HG03469 (cell line): ENCODE data around the gene SPEN.

Source experiments
- ATAC-seq: cut with Tn5 transposase; IDR thresholded peaks from one replicate; pipeline ENCODE4 v1.9.1; 2021; ENCODE audit warnings: mild to moderate bottlenecking, moderate library complexity, moderate number of reproducible peaks; ENCODE audit not compliant: unreplicated experiment

SPEN gene

GRCh38 chr1:15933684-15934083 lies 86.2 kb downstream of the SPEN start:
- no peak for ATAC-seq

DNA sequence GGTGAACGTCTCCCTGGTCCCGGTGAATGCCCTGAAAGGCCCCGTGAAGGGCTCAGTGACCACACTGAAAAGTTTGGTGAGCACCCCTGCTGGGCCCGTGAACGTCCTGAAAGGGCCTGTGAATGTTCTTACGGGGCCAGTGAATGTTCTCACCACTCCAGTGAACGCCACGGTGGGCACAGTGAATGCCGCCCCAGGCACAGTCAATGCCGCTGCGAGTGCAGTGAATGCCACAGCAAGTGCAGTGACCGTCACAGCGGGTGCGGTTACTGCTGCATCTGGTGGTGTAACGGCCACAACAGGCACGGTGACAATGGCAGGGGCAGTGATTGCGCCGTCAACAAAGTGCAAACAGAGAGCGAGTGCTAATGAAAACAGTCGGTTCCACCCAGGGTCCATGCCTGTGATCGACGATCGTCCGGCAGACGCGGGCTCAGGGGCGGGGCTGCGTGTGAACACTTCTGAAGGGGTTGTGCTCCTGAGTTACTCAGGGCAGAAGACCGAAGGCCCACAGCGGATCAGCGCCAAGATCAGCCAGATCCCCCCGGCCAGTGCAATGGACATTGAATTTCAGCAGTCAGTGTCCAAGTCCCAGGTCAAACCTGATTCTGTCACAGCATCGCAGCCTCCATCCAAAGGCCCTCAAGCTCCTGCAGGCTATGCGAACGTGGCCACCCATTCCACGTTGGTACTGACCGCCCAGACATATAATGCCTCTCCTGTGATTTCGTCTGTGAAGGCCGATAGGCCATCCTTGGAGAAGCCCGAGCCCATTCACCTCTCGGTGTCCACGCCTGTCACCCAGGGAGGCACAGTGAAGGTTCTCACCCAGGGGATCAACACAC lies 86.9 kb downstream of the SPEN start:
- no peak for ATAC-seq

- no peak for ATAC-seq
Observed at GRCh38 chr1:15935056-15935950, 87.8 kb downstream of the SPEN start.

GRCh38 chr1:15936025-15936424 lies 88.5 kb downstream of the SPEN start:
- no peak for ATAC-seq

DNA sequence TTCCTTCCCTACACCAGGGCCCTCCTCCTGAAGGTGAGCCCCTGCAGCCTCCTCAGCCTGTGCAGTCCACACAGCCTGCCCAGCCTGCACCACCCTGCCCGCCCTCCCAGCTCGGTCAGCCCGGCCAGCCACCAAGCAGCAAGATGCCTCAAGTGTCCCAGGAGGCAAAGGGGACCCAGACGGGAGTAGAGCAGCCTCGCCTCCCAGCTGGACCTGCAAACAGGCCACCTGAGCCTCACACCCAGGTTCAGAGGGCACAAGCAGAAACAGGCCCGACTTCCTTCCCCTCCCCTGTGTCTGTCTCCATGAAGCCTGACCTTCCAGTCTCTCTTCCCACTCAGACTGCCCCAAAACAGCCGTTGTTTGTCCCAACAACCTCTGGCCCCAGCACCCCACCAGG lies 89.6 kb downstream of the SPEN start:
- ATAC-seq, result no peak

GRCh38 chr1:15937706-15938168 lies 90.2 kb downstream of the SPEN start:
- ATAC-seq, result no peak

GRCh38 chr1:15938628-15939161 lies 91.2 kb downstream of the SPEN start:
- no peak for ATAC-seq

DNA sequence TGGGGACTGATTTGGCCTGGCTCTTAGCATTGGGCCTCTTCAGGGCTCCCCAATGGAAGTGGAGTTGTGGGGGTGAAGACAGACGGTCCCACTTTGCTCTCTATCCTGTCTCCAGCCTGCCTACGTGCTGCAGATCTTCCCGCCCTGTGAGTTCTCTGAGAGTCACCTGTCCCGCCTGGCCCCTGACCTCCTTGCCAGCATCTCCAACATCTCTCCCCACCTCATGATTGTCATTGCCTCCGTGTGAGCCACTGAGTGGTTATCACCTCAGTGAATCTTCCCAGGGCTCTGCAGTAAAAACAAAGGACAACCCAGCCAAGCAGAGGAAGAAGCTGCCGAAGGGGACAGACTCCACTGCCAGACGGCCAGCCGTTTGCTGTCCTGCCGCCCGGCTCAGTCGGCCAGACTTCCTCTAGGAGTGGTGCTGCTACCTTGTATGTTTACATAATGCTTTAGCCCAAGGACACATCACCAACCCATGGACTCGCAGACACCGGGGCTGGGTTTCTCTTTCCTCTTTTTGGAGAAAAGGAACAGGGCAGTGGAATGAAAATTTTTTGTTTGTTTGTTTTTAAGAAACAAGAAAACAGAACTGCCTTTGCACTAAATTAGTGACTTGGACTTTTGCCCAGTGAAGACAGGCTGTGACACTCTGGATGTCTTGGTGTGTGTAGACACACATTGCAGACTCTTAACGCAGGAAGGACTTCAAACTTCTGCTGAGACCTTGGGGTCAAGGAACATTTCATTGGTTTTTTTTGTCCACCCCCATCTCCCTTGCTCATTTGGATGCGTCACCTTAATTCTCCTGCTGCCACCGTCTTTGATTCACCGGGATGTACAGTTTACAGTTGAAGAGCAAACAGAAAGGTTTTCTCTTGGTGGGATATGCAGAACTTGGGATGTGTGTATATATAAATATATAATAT lies 91.9 kb downstream of the SPEN start:
- ATAC-seq, result no peak

DNA sequence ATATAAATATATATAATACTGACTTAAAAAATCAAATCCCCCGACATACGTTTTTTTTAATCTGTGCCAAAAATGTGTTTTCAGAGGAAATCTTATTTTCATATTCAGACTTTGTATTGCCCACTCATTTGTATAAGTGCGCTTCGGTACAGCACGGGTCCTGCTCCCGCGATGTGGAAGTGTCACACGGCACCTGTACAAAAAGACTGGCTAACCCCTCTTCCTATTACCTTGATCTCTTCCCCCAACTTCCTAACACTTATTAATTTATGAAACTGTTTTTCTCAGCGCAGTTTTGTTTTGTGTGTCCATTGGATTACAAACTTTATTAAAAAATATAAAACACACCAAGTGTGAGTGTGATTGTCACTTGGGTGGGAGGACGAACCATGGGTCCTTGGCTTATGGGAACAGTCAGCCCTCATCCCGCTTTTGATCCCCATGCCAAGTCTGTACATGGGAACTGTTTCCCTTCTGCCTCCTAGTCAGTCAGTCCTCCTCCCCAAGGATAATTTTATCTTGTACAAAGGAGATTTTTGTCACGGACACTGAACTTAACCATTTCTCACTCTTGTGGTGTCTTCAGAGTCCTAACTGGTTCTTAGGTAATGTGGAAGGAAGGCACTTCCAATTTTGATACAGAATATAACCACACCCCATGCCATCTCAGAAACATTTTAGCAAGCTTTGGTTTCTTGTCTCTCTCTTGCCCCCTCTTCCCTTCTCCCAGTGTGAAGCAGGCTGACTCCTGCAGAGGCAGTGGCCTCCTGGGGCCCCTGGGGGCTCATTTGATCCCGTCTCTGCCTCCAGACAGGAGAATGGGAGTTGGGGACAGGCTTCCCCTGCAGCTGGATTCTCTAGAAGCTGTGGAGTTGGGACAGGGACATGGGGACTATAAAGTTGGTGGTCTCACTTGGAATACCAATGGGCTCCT lies 92.9 kb downstream of the SPEN start:
- ATAC-seq, result no peak

GRCh38 chr1:15941044-15941840 lies 93.7 kb downstream of the SPEN start:
- no peak for ATAC-seq

DNA sequence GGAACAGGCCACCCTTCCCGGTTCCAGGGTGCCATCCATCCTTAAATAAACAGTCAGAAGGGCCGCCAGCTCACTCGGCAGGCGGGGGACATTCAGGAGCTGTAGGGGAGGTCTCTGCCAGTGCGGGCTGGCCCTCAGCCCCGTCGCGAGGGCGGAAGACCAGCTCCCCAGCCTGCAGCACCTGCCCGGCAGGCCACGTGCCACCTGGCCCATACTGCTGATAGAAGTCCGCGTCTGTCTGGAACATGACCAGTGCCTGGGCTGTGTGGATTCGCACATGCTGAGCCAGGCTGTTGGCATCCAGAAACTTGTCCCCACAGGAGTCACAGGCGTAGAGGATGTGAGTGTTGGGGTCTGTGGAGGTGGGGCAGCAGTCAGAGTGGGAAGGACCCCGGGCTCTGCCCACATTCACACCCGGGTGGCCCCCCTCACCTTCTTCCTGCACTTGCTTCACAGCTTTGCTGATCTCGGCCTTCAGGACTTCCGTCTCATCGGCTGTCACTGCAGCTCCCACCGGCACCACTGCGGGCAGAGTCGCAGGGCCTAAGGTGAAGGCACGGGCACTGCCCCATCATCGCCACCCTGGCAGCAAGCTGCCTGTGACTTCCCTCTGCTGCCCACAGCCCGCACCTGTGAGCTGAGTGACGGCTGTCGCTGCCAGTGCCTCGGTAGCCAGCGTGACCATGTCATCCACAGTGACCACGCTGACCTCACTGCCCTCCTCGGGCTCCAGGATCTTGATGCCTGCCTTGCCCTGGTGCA lies 94.6 kb downstream of the SPEN start:
- no peak for ATAC-seq

DNA sequence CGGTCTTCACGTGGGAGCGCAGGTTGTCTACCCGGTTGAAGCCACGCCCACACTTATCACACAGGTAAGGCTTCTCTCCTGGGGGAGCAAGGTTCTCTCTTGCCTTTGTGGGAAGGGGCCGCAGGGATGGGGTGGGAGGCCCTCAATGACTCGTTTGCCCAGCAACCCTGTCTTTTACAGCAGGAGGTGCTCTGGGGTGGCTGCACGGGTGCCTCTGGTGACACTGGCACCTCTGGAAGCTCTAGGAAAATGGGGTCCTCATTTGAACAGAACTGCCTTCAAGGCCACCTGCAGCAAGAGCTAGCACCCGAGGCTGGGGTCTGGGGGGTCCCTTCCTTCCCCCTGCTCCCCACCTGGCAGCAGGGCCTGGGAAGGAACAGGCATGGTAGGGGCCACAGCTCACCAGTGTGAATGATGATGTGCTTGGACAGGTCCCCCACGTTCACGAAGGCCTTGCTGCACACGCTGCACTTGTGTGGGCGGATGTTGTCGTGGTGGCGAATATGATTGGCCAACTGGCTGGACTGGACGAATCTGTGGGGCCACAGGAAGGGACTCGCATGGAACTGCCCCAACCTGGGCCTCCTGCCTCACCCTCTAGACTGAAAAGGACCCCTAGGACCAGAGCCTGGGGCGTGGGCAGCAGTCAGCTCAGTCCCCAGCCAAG lies 95.3 kb downstream of the SPEN start:
- no peak for ATAC-seq

DNA sequence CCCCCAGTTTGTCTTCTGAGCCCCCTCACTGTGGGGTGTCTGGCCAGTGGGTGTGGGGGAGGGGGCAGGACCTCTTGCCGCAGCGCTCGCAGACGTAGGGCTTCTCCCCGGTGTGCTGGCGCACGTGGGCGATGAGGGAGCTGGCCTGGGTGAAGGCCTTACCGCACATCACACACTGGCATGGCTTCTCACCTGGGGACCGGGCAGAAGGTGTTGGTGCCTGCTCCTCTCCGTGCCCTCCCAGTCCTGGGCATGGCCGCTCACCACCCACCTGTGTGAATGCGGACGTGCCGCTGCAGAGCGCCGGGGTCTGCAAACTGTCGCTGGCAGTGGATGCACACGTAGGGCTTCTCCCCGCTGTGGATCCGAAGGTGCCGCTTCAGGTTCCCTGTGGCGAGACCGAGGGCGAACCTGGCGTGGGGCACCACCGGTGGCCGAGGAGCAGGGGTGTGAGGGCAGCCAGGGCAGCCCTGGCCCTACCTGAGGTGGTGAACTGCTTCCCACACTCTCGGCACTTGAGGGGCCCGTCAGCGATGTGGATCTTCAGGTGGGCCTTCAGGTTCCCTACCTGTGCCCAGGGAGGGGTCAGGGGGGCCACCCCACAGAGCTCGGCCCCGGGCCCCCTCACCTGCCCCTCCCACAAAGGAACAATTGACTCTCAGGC lies 96.0 kb downstream of the SPEN start:
- ATAC-seq, result no peak

- ATAC-seq, result no peak
Observed at GRCh38 chr1:15943992-15944307, 96.4 kb downstream of the SPEN start.

DNA sequence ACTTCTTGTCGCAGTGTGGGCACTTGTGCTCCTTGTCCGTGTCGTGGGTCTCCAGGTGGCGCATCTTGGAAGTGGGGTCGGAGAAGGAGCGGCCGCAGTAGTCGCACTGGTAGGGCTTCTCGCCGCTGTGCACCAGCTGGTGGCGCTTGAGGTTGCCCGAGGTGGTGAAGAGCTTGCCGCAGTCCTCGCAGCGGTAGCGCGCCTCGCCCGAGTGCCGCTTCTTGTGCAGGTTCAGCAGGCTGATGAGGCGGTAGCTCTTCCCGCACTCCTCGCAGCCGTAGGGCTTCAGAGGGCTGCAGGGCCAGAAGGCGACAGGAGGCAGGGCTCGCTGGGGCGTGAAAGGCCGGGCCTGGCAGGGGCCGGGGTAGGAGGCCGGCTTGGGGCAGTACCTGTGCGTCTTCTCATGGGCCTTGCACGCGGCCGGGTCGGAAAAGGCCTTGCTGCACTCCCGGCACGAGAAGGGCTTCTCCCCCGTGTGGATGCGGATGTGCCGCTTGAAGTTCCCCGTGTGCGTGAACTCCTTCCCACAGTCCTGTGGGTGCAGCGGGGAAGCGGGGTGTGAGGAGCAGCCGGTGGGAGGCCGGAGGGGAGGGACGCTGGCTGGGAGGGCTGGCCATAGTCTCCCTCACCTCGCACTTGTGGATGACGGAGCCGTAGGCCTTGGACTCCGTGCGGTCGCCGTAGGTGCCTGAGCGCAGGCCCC lies 97.0 kb downstream of the SPEN start:
- no peak for ATAC-seq
